ENCODE data around the gene POU3F1.

Gene POU3F1

DNA sequence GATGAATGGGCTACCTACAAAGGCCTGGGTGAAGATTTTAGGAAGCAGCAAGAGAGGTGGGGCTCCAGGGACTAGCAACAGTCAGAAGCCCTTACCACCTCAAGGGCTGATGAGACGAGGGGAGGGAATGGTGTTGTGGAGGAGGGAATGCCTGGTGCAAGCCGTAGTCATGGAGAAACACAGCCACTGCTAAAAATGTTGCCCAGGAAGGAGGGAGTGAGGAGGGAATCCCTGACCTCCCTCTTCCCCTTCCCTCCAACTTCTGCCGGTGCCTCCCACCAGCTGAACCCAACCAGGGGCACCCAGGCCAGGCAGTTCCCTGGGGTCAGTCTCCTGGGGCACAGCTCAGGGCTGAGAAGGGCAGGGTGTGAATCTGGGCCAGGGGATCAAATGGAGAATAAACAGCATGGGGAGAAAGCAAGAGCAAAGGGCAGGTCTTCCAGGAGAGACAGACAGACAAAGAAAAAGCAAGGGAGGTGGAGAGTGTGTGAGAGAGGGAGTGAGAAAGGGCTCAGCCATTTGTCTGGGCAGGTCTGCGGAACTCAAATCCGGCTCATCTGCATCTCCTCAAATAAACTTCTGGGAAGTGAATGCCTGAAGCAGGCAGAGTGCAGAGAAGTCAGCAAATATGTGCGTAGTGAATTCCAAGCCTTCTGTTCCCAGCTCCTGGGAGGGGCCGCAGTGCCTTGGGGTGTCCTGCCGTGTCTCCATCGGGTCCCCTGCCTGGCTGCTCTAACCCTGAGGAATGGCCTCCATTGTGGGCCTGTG is 27.1 kb upstream of the POU3F1 start:
- DNase-seq: no peak

DNA sequence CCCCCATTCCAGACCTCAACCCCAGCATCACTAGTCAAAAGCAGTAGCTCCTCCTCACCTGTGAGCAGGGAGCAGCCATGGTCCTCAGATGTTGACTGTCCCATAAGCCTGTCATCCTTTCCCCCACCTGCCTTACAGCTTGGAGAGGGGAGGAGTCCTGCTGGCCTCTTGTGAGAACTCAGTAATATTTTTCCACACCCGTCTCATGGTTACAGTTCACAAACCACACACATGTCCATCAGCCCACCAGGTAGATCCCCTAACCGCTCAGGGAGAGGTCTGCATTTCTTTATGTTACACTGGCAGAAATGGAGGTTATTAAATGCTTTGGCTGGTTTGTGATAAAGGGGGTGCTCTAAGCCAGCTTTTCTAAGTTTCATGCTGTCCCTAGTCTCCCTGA is 26.3 kb upstream of the POU3F1 start:
- DNase-seq: no peak

DNA sequence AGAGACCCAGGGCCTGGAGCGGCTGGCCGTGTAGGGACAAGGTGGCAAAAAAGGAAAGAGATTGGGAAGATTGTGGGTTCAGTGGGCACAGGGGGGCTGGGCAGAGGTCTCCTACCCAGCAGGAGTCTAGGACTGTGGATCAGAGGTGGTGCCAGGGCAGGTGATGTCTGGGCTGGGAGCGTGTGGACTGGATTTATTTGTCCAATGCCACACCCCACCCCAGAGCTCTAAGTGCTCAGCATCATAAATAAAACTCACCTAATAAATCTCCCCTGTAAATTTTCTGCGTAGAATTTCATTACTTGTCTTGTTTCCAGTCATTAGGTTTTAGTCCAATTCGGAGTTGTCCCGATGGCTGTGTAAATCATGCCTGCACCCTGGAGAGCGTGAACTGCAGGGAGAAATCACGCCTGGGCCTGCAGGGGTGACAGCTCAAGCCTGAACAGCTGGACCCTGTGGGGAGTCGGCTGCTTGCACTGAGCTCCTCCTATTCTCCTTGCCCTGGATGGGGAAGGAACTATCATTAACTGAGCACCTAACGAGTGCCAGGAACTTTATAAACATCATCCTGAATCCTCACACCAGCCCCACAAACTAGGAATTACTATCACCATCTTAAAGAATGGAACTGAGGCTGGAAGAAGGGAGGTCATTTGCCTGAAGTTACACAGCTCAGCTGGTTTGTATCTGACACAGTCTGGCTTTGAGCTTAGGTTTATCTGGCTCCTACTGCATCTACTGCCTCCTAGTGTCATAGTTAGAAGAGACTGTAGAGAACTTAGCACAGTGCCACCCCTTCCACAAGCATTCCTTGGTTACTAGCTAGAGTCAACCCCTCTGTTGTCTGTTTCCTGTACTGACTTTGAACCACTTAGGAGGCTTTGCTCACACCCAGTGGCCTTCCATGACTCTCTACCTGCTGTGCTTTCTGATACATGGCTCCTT is 25.0 kb upstream of the POU3F1 start:
- peak in 1 of 2 experiments; percentile 41 for DNase-seq

DNA sequence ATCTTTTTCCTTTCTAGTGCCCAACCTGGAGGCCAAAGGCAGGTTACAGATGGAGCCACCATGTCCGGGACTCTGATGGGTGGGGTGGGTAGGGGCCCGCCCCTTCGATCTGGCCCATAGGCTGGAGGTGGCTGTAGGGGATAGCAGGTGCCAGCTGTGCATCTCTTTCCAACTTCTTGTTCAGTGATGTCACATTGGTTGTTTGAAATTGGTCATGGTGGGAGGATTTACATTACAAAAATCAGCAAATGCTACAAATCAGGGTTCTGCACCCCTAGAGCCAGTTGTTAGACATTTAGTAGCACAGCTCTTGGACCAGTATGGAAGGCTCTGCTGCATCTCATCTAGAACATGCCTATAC is 22.4 kb upstream of the POU3F1 start:
- DNase-seq: no peak

DNA sequence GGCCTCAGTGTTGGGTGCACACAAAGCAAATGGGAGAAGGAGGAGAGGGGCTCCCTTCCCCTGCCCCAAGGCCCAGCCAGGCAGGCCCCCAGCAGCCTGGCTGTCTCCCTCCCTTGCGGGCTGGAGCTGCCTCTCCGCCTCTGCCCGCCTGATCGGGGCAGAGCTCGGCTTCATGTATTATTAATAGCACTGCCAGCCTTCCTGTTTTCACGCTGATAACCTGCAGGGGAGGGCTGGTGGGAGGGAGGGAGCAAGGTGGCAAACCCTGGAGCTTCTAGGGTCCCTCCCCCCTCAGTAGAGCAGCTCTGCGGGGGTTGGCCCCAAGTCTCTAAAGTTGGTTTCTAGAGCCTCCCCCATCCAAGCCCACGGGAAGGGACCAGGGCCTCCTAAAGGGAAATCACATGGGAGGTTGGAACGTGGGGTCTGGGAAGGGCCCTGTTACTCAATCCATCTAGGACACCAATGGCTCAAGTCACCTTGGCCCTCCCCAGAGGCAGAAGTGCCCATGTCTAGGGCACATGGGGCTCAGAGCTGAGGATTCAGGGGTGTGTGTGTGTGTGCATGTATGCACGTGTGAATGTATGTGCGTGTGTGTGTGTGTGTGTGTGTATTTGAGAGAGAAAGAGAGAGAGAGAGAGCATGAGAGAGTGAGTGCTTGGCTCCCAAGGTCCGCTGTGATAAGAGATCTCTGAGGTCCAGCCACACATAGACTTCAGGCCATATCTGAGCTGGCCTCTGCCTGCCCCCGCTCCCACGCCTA is 21.8 kb upstream of the POU3F1 start:
- DNase-seq: no peak

DNA sequence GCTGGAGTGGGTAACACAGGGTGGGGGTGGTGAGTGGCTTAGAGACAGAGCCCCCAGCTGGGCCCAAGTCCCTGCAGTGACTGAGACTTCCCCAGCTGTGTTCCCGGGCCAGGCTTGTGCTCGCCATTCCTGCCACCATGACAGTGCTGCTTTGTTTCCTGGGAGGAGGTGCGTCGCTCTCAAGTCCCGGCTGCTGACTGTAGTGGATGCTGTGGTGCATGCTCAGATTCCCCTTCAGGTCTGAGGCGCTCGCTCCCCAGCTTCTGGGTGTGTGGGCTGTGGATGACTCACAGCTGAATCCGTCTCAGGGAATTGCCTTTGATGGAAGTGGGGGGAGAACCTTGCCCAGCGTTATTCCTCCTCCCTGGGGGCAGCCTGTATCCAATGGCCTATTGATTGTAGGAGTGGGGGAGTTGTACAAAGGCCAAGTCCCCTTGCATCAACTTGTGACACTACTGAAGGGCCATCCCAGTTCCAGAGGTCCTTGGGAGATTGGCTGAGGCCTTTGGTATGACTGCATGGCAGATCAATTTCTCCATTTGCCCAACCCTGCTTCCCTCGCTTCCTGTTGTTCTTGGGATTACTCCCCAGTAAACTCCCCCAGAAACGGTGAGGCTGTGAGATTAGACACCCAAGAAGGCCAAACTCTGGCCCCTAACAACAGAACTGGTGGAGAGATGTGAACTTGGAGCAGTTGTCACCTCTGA is 17.8 kb upstream of the POU3F1 start:
- DNase-seq: no peak

DNA sequence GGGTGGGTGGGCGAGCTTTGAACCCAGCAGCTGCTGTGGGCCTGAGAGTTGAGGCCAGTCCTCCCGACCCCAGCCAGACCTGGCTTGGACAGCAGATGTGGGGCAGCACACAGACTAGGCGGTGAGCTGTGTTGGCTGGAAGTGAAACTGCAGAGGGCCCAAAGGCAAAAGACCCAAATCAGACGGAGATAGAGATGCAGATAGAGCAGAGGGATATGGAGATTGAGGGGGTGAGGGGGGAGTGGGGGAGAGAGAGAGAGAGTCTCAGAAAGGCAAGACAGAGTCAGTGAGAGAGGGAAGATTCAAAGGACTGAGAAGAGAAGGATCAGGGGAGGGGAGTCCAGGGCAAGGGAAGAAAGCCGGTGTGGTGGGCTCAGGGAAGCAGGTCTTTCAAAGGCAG is 17.0 kb upstream of the POU3F1 start:
- no peak for DNase-seq

DNA sequence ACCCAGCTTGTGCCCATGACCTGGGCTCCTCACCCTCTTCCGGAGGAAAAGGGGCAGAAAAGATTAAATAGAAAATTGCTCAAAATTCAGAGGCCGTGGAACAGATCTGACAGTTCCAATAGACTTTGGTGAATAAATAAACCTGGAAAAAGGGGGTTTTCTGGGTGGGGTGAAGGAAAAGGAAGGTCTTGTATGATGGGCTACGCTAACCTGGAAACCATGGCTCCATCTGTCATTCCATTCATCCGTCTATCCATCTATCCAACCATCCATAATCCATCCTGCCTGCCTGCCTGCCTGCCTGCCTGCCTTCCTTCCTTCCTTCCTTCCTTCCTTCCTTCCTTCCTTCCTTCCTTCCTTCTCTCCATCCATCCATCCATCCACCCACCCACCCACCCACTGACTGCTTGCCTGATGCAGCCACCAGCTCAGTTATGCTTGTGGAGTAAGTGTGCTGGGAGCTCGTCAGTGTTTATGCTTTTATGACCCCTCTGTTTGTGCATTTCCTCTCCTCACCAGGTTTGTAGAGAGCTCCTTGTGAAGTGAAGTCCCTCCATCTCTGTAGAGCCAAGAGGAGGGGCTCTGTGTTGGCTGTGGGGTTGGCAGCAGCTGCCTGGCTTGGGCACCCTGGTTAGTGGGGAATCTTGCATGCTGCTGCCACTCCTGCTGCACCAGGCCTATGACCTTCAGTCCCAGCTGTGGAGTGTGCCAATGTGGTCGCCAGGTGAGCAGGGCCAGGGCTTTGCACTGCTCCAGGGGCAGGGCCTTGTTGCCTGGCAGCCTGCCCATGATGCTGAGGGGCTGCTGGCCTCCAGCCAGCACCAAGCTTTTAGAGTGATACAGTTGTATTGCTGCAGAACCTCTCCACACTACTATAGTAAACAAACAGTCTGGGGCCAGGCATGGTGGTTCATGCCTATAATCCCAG is 16.0 kb upstream of the POU3F1 start:
- peak in 1 of 2 experiments; percentile 49 for DNase-seq

DNA sequence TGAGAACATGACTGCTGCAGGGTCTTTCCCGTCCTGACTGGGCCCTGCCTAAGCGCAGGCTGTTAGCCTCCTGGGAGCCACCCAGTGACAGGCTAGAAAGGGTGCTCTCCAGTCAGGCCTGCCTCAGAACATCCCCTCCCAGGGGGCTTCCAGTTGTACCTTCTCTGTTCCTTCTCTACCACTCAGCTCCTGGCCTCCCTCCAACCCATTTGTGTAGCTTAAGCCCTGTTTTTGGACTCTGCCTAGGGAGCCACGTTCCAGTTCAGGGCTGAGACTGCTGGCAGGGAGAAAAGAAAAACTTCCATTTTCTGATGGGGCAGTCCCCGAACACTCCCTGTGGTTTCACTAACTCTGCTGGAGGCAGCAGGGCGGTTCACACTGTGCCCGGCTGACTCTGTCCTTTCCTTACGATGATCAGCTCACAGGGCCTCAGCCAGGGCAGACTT is 15.3 kb upstream of the POU3F1 start:
- DNase-seq: peak in 1 of 2 experiments; percentile 40

DNA sequence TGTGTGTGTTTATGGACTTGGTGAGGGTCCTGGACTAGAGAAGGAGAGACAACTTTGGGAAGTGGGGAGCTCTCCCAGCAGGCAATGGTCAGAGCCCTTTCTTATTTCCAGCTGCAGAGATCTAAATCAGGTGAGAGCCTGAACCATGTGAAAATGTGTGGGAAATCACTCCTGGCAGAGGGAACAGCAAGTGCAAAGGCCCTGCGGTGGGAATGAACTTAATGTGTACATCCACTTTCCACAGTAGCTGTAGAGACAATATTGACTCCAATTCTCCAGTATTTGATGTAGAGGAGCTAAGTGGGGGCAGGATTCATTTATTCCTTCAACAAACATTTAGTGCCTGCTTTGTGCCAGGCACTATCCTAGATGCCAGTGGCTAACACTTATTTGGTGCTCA is 14.7 kb upstream of the POU3F1 start:
- no peak for DNase-seq

DNA sequence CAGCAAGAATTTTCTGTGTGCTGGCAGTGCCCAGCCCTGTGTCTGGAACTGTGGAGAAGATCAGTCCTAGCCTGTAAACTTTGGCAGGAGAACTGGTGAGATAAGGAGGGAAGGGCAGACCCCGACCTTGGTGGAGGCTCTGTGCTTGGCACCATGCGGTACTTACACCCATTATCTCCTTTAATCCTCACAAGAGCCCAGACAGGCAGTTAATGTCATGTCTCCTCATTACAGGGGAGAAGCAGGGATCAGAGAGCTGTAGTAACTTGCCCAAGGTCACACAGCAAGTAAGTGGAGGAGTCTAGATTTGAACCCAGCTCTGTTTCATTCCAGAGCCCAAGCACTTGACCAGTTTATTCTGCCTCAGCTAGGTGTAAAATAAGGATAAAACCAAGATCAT is 13.9 kb upstream of the POU3F1 start:
- no peak for DNase-seq

DNA sequence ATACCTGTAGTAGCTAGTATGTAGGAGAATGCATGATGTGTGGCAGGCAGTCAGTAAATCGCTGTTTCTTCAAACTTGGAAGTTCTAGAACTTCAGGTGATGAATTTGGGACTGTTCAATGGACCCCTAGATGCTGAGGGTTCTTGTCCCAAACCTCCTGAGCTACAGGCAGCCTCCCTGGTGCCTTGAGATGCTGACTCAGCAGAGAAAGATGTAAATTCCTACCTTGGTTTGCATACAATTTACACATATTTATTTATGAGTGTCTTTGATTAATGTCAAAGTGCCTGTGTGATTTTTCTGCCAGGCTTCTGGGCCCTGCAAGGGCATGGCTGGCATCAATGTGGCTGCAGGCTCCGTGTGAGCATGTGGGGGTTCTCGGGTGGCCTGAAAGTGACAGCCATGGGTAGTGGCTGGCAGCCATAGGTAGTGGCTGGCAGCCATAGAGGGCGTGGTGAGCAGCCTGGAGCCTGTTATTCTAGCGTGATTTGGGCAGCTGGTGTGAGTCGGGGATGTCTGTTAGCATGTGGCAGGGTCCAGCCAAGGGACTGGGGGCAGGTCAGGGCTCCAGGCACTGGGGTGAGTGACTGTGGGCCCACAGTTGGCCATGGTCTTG is 13.2 kb upstream of the POU3F1 start:
- peak in 1 of 2 experiments; percentile 57 for DNase-seq

DNA sequence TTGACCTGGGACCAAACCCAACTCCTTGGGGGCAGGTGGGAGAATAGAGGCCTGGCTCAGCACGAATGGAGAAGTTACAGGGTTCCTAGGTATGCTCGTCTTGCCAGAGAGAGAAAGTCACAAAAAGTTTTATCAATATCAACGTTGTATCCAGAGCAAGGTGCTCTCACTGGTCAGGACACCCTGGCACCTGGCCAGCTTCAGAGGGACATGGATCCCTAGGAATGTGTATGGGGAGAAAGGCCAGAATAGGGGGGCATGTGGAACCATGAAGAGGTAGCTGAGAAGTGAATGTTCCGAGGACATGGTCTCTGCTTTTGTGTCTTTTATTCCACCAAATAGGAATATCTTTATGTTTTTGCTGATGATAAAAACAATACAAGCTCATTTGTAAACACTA is 9.4 kb upstream of the POU3F1 start:
- DNase-seq: no peak

DNA sequence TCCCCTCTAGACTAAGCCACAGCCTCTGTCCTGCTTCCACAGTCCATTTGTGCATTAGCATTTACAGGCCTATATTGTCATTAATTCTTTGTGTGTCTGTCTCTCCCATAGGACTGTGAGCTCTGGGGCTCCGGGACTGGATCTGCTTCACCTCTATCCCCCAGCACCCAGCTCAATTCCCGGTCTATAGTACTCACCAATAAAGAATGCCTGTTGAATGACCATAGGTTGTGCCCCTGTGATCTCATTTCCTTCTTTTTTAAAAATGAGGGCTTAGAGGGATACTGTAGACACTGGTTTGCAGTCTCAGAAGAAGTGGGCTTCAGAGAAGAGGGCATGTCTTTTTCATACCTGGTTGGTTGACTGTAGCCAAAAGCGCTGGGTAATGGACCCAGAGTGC is 8.8 kb upstream of the POU3F1 start:
- no peak for DNase-seq

DNA sequence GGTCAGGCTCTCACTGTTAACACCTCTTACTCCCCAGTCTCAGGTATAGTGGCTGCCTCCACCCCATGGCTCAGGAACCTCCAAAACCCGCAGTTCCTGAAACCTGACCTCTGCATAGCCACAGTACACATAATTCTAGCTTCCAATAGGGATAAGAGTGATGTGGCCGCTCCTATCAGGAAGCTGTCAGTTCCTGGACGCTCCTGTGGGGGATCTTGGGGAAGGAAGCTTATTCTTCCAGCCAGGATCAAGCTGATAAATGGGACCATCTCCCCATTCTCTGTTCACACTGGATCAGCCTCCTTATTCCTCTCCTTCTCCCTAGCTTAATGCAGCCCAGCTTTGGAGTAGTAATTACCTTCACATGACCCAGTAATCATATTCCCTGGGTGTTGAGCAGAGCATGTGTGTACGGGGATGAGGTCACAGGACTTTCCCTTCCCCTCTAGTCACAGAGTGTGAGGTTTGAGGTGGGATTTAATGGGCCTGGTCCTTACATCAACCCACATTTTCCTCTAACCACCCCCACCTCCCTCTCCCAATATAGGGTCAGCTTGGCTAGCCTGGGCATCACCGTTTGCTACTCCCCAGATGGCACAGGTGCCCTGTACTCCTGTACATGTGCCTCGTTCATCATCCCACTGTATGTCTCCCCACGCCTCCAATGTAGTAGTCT is 7.0 kb upstream of the POU3F1 start:
- DNase-seq: no peak

DNA sequence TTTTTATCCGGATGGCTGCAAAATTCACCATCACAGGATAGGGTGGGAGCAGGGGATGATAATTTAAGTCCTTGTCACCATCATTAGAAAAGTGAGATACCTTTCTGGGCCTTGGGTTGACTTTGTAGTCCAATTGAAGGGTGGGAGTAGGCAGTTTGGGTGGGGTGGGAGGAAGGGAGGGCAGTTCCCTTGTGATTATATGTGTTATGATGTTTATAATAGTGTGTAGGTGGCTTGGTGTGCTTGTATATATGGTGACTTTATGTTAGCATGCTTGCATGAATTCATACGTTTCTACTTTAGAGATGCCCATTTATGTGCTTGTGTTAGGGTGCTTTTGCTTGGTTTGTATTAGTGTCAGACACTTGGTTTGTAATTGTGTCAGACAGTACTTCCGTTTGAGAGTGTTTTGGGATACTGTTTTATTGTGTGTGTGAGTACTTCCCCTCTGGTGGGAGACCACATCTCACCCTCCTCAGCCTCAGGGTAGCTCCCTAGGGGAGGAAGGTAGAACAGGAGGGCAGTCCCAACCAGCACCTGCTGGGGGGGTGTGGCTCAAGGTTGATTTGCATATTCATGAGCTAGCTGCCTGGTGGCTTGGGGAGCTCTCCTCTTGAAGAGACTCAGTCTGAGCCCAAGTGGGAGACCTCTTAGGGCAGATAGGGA is 6.3 kb upstream of the POU3F1 start:
- DNase-seq: no peak

DNA sequence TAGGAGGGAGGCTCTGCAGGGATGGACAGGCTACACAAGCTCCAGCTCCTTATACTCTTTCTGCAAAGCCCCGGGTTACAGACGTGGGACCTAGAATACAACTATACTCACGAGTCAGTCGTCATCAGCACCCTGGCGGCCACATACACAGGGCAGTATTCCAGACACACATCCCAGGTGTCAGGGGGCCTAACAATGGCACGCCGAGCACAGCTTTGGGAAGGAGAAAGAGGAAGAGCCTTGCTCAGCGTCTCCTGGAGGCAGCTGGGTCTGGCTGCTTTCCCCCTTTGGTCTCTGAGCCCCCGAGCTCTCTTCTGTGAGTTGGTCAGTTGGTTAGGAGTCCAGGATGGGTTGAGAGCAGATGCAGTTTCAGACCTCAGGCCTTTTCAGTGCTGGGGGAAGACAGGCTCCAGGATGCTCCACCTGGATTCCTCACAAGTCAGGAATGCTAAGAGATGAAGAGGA is 4.5 kb upstream of the POU3F1 start:
- no peak for DNase-seq

DNA sequence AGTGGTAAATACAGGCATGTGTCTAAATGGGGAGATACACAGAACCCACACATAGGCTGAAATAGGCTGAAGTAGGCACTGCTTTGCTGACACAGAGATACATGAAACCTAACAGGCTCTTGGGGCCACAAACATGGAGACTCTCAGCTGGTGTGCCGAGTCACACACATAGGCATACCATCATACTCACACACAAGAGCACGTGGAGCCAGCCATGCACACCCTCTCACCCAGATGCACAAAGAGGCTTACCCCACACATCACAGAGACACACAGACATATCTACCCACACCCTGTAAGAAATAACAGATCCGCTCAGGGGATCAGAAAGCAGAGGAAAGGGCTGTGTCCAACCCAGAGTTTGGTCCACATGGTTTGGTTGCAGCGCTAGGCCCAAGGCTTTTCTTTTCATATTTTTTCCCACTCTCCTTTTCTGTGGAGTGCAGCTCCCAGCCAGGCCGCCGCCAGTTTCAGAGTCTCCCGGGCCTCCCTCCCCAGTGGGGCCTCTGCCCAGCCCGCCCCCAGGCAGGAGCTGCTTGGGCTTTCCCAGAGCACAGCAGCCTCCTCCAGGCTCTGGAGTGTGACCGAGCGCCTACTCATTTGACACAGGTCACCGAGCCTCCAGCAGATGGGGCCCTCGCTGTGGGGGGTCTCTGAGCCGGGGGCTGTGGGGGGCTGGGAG is 3.9 kb upstream of the POU3F1 start:
- no peak for DNase-seq

DNA sequence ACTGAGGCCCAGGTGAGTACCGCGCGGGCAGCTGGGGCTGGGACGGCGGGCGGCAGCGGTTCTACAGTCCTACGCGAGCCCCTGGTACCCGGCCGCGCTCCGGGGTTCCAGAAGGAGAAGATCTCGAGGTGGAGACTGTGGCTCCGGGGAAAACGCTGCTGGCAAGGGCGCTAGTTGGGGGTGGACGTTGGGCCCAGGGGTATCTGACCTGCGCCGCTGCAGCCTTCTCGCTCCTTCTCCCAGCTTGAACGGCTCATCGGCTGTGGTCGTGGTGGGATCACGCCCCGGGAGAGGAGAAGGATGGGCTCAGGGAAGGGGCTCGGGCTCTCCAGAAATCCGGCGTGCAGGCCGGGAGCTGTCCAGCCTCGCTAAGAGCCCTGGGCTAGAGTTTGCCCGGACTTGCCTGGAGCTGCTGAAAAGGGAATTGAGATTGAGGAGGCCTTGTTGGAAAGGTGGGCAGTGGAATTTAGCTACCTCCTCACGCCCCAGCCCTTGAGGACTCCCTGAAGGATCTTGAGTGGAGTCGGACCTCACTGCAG is 1.1 kb upstream of the POU3F1 start:
- DNase-seq: no peak

All from NCI-H446 (cell line).